Liver (tissue), 9 donors: ENCODE data around the gene SYNJ2. TPM values are rescaled to one million over a fixed set of nuclear protein-coding genes. Genes with fewer than 3 reads are reported as not detected.
A peak's percentile ranks its signal among the peaks of the same experiment; 100 is the strongest.

Experiments
- DNase-seq: peaks from one replicate; pipeline ENCODE4 v3.0.0-alpha.2; 2017; ENCODE audit warnings: low spot score
- H3K27ac ChIP-seq, 2 donors: one replicate each; pipeline ENCODE4 v1.7.0; 2013; ENCODE audit warnings: inconsistent platforms in 2 of 2, low read length in 2 of 2, control low read depth in 1 of 2, low read depth in 1 of 2, mild to moderate bottlenecking in 1 of 2
- H3K27me3 ChIP-seq, 4 donors: one replicate each; pipeline versions ENCODE4 v1.6.1 to v1.7.0; 2013; ENCODE audit warnings: low read length in 3 of 4, inconsistent platforms in 1 of 4, mild to moderate bottlenecking in 1 of 4, moderate library complexity in 1 of 4; ENCODE audit not compliant: control insufficient read depth in 4 of 4, insufficient read depth in 4 of 4
- H3K36me3 ChIP-seq, 4 donors: one replicate each; pipeline versions ENCODE4 v1.6.1 to v1.7.0; 2013; ENCODE audit warnings: low read length in 3 of 4, mild to moderate bottlenecking in 3 of 4, low read depth in 1 of 4, moderate library complexity in 1 of 4; ENCODE audit not compliant: control insufficient read depth in 4 of 4, insufficient read depth in 3 of 4
- H3K4me1 ChIP-seq, 4 donors: one replicate each; pipeline versions ENCODE4 v1.6.1 to v1.7.0; 2013; ENCODE audit warnings: low read length in 3 of 4, mild to moderate bottlenecking in 3 of 4, moderate library complexity in 1 of 4; ENCODE audit not compliant: control insufficient read depth in 4 of 4, insufficient read depth in 4 of 4
- H3K4me3 ChIP-seq, 3 donors: one replicate each; pipeline versions ENCODE4 v1.6.1 to v1.7.0; 2013; ENCODE audit warnings: low read length in 3 of 3, control low read depth in 1 of 3, low read depth in 1 of 3, mild to moderate bottlenecking in 1 of 3
- H3K9ac ChIP-seq, 2 donors: one replicate each; pipeline ENCODE4 v1.7.0; 2013; ENCODE audit warnings: low read length in 2 of 2, mild to moderate bottlenecking in 2 of 2, moderate library complexity in 2 of 2, control low read depth in 1 of 2, low read depth in 1 of 2
- H3K9me3 ChIP-seq, 4 donors: one replicate each; pipeline versions ENCODE4 v1.6.1 to v1.7.0; 2013; ENCODE audit warnings: low read length in 3 of 4; ENCODE audit not compliant: control insufficient read depth in 4 of 4
- ATF3 ChIP-seq: IDR thresholded peaks from 2 replicates; pipeline ENCODE4 v1.6.1; 2016; ENCODE audit warnings: antibody characterized with exemption
- CTCF ChIP-seq: fragments of 150-350 bp; IDR thresholded peaks from 2 replicates; pipeline ENCODE4 v1.5.1; 2017; ENCODE audit warnings: improper control_type of control experiment, low read depth, low read length; ENCODE audit not compliant: missing input control
- EGR1 ChIP-seq, 2 donors: IDR thresholded peaks; 2 replicates each; pipeline ENCODE4 v1.6.1; 2016 to 2018; ENCODE audit warnings: antibody characterized with exemption in 2 of 2, low read depth in 2 of 2
- FOXA1 ChIP-seq: IDR thresholded peaks from 2 replicates; pipeline ENCODE4 v1.6.1; 2016; ENCODE audit warnings: antibody characterized with exemption
- FOXA2 ChIP-seq: IDR thresholded peaks from 2 replicates; pipeline ENCODE4 v1.6.1; 2016; ENCODE audit warnings: antibody characterized with exemption
- GABPA ChIP-seq, 2 donors: IDR thresholded peaks in 1 of 2; conservative IDR thresholded peaks in 1 of 2; 2 replicates each; pipeline ENCODE4 v1.6.1; 2016; ENCODE audit warnings: antibody characterized with exemption in 2 of 2, mild to moderate bottlenecking in 1 of 2, moderate library complexity in 1 of 2
- HNF4A ChIP-seq, 2 donors: conservative IDR thresholded peaks; 2 replicates each; pipeline ENCODE4 v1.6.1; 2016; ENCODE audit warnings: antibody characterized with exemption in 2 of 2, mild to moderate bottlenecking in 2 of 2
- HNF4G ChIP-seq: IDR thresholded peaks from 2 replicates; pipeline ENCODE4 v1.6.1; 2016; ENCODE audit warnings: antibody characterized with exemption
- JUND ChIP-seq, 2 donors: IDR thresholded peaks; 2 replicates each; pipeline ENCODE4 v1.6.1; 2016; ENCODE audit warnings: antibody characterized with exemption in 2 of 2
- NR2F2 ChIP-seq: IDR thresholded peaks from 2 replicates; pipeline ENCODE4 v1.6.1; 2016; ENCODE audit warnings: antibody characterized with exemption
- RAD21 ChIP-seq, 2 donors: IDR thresholded peaks; 2 replicates each; pipeline ENCODE4 v1.6.1; 2016; ENCODE audit warnings: antibody characterized with exemption in 2 of 2, mild to moderate bottlenecking in 2 of 2
- REST ChIP-seq: IDR thresholded peaks from 2 replicates; pipeline ENCODE4 v1.6.1; 2016; ENCODE audit warnings: antibody characterized with exemption, mild to moderate bottlenecking
- RXRA ChIP-seq, 2 donors: IDR thresholded peaks; 2 replicates each; pipeline ENCODE4 v1.6.1; 2017 to 2018; ENCODE audit warnings: antibody characterized with exemption in 2 of 2, mild to moderate bottlenecking in 1 of 2
- SP1 ChIP-seq: IDR thresholded peaks from 2 replicates; pipeline ENCODE4 v1.6.1; 2018; ENCODE audit warnings: antibody characterized with exemption, mild to moderate bottlenecking
- TAF1 ChIP-seq: conservative IDR thresholded peaks from 2 replicates; pipeline ENCODE4 v1.6.1; 2016; ENCODE audit warnings: antibody characterized with exemption, mild to moderate bottlenecking
- ZBTB33 ChIP-seq: IDR thresholded peaks from 2 replicates; pipeline ENCODE4 v1.6.1; 2016; ENCODE audit warnings: antibody characterized with exemption
- WGBS: extraction: QIAGEN DNeasy Blood & Tissue Kit; methylation state at CpG from one replicate; pipeline ENCODE4 v1.1.7; 2013; 5-methylcytosine and 5-hydroxymethylcytosine counted together
- polyA plus RNA-seq, 2 donors: library from polyadenylated mRNA; stranded (reverse) in 1 of 2; unstranded in 1 of 2; fragments of 200-250 nt in 1 of 2; fragments of >200 nt in 1 of 2; fragmentation: Nextera tagmentation in 1 of 2; extraction: Ambion mirVana in 1 of 2; gene quantifications; one replicate each; pipeline versions ENCODE4 v1.2.1 to v1.2.3, GENCODE V29; 2013 to 2015
- total RNA-seq, 2 donors: library from RNA; depleted of rRNA; stranded (reverse); fragments of >200 nt; gene quantifications; one replicate each; pipeline ENCODE4 v1.2.3, GENCODE V29; 2014
- TF ChIP-seq, protein P1 (sequence below): IDR thresholded peaks from 2 replicates; pipeline ENCODE4 v1.6.1; 2016; ENCODE audit warnings: antibody characterized with exemption
- donor health status: healthy.
- donor health status: healthy.
- donor health status: healthy.
- donor health status: healthy.
- donor health status: healthy.

SYNJ2 gene
- total and polyA plus RNA-seq, 4 donors, result 2.4 to 8.9 (median 3.2) TPM

- Histone ChIP-seq H3K9ac (no peak overlapping the region), H3K4me1 (peaks cover 0 to 11% (median 8%) of the 10 kb centered on the region in 4 donors), H3K27ac (peak overlapping the region; percentile 49 to 84), H3K9me3 (peaks cover 0 to 2% (median under 1%) of the 10 kb centered on the region in 4 donors), H3K4me3 (no peak overlapping the region), H3K27me3 (no peaks in the 10 kb centered on the region), H3K36me3 (no peaks in the 10 kb centered on the region)
- 75% methylated on average over 7 of the region's 7 CpGs for WGBS
- no peak for TF ChIP-seq SP1
- no peak for TF ChIP-seq RXRA (IDR thresholded peaks at IDR 0.05)
- TF ChIP-seq GABPA (IDR thresholded peaks at IDR 0.05 in 1 of 2, conservative IDR thresholded peaks at IDR 0.05 in 1 of 2), result no peak
- TF ChIP-seq CTCF, result no peak
- no peak for TF ChIP-seq HNF4A (conservative IDR thresholded peaks at IDR 0.05)
- no peak for TF ChIP-seq RAD21 (IDR thresholded peaks at IDR 0.05)
- no peak for TF ChIP-seq NR2F2
- TF ChIP-seq FOXA1, result no peak
- TF ChIP-seq, protein P1, sequence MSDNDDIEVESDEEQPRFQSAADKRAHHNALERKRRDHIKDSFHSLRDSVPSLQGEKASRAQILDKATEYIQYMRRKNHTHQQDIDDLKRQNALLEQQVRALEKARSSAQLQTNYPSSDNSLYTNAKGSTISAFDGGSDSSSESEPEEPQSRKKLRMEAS, result no peak
- TF ChIP-seq FOXA2, result no peak
- TF ChIP-seq JUND (IDR thresholded peaks at IDR 0.05), result no peak
- no peak for TF ChIP-seq REST
- no peak for TF ChIP-seq TAF1
- TF ChIP-seq ATF3, result no peak
- TF ChIP-seq EGR1 (IDR thresholded peaks at IDR 0.05; ENCODE audit: low read depth in 2 of 2), result no peak
- no peak for TF ChIP-seq ZBTB33
- TF ChIP-seq HNF4G, result no peak
- DNase-seq, result no peak
Observed at GRCh38 chr6:157953580-157954091, 28.0 kb upstream of the SYNJ2 start.
